ENCODE results near the gene BCO1.

The BCO1 gene

DNA sequence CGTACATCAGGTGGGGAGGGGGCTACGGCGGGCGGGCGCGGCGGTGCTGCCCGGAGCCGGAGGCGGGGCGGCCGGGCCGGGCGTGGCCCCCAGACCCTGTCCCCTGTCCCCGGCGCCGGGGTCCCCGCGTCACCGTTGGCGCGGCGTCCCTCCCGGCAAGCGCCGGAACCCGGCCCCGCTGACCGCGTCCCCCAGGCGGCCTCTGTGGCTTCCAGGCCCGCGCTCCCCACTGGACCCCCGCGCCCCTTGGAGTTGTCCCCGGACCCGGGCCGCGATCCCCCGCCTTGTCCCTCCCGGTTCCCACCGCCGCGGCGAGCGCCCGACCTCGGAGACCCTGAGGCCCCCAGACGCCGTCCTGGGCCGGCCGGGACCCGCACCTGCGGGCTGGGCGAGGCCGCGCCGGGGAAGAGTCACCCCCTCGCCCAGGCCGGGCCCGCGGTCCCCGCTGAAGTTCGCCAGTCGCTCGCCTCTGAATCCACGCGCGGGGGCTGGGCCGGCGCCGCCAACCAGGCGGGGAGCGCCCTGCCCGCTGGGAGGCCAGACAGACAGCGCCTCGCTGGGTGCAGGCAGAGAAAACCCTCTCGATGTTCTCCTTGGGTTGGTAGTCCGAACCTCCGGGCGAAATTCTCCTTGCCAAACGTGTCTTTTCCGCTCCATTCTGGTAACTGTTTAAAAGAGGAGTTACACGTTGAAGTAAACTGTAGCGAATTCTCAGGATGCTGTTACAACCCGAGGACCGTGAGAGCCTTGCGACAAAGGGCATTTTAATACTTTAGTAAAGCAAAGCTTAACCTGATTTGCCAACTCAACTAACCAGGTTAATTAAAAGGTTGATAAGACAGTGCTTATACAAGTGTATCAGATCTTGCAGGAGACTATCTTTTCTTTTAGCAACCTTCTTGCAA, 77.0 kb downstream of the BCO1 start:
- in situ Hi-C loops (cut with MboI; ENCODE audit: low sequenced_read_pairs) = no loop called here

DNA sequence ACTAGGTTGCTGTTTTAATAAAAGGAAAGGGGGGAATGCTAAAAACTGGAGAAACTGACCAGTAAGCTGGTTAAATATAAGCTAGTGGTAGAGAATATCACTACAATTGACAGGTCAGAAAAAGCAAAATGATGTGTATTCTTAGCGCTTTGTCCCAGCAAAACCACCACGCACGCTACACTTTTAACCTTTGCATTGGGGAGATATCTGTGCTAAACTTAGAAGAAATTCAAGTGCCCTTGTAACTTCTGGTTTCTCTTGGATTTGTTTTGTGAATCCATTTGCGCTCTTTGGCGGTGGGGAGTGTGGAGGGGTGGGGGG, 77.6 kb downstream of the BCO1 start:
- in situ Hi-C loops (cut with MboI; ENCODE audit: low sequenced_read_pairs) = no loop called here

DNA sequence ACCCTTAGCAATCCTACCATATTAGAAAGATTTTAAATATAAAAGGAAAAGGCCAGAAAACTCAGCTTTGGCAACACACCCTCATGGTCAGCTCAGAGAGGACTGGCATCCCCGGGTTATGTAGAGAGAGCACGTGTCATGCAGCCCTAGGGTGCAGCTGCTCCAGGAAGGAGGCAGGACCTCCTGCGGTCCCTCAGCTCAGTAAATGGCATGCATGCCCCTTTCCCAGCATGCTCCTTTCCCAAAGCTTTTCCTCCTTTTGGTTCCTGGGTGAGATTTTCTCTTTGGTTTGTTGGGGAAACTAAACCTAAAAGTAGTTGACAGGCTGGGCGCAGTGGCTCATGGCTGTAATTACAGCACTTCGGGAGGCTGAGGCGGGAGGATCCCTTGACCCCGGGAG, 80.2 kb downstream of the BCO1 start:
- in situ Hi-C loops (cut with MboI; ENCODE audit: low sequenced_read_pairs) = no loop called here

DNA sequence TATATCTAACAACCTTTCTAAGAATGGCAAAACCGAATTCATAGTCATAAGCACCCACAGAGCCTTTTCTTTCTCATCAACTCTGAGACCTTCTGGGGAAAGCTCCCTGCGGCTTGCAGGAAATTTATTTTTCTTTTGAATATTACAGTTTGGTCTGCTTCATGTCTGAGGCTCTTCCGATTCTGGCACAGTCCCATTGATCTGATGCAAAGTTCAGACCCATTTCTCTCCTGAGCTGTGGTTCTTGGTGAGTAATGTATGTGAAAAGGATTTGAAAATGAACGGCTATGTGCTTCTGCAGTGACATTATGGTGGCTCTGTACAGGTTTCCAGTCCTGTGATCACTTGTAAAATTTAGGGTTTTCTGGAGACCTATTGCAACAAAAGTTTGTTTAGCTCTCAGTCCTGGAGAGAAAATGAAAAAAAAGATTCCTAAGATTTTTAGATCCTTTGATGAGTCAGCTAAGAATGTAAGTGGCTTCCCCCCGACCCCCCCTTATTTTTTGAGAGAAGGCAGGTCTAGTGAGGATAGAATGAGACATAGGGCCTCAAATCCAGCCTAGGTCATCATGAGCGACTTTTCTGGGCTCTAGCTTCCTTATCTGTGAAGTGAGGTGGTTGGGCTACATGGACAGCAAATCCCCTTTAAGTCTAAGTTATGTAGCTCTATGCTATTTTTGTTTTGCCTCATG, 80.9 kb downstream of the BCO1 start:
- in situ Hi-C loops (cut with MboI; ENCODE audit: low sequenced_read_pairs) = no loop called here

DNA sequence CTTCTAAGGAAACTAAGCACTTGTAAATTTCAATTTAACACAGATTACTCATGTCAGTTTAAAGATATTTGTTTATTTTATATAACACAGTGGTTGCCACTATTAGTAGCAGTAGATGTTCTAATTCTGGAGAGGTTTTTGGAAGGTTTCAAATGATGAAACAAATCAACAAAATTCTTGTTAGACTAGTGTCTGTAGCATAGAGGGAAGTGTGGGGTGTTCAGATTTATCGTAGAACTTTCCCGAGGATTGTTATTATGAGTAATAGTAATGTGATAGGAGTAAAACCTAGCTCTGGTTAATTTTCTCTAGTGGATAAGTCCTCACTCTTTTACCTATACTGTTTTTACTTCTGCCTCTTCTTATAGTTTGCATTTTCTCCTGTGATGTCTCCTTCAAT, 82.5 kb downstream of the BCO1 start:
- in situ Hi-C loops (cut with MboI; ENCODE audit: low sequenced_read_pairs) = no loop called here

DNA sequence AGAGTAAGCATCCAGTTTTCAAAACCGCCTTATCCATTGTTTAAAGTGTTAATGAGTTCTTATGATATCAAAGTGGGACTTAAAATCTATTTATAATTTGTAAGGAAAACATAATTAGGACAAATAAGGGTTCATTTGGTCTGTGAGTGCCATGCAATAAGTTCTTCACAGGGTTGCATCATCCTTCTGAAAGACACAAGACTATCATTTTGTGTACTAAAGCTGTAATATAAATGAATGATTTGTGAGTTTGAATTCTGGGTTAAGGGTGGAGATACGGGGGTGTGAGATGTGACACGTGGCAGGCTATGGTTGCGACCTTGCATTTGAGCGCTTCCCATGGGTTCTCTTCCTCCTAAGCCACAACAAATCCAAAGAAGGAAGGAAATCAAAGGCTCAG, 83.0 kb downstream of the BCO1 start:
- in situ Hi-C loops (cut with MboI; ENCODE audit: low sequenced_read_pairs) = no loop called here

DNA sequence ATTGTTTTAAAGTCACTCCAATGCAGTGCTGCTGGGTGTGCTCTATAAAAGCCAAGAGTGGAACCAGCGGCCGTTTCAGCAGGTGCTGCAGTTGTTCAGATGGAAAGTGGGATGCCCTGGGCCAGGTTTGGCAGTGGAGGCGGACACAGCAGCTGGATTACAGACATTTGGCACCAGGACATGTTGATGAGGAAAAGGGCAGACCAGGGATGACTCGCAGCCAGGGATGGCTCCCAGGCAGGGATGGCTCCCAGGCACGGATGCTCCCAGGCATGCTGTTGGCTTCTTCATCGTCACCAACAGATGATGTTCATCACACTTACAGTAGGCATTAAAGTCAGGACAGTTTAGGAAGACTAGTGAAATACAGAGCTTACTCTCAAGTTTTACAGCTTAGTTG, 86.3 kb downstream of the BCO1 start:
- in situ Hi-C loops (cut with MboI; ENCODE audit: low sequenced_read_pairs) = no loop called here

DNA sequence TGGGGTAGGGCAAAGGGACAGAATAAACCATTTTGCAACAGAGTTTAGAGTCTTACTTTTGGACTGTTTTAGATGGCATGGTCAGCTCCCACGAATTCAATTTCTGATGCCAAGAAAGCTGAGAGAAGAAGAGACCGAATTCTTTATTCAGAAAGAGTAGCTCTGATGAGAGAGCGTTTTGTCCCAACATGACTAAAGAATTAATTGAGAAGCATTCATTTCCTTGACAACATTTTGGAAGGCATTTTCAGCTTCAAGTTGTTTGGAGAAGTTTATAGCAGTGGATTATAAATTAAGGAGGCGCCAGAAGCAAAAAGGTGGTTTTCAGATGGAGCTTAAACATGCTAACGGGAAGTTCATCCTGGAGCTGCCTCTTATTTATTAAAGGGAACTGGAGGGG, 88.5 kb downstream of the BCO1 start:
- in situ Hi-C loops (cut with MboI; ENCODE audit: low sequenced_read_pairs) = no loop called here

DNA sequence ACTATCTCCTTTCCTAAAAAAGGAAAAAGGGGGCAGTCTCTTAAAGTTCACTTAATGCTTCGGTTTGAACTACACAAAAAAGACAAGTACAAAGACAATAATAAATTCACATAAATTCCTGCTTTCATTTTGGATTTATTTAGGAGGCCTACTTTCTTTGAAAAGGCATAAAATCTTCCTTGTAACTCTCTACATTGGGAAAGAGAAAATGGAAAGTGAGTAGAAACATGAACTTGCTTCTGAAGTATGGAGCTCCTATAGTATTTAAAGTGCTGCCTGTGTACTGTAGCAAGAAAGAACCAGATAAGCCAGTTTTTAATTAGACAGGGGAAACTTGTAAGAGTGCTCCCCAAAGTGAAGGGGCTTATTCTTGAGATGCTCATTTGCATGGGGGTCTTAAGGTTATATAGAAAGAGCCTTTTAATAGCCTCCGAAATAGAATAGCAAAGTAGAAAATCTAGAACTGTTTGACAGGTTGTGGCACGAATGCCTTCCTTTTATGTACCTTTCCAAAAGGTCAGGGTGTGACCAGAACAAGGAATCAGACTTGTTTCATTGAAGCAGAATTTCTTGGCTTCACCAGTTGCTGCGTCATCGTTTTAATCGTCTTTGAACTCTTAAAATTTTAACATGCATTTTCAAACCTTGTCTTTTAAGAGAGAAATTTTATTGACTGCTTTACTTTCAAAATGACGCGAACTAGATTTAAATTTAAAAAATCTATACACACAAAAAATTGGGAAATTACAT, 89.1 kb downstream of the BCO1 start:
- in situ Hi-C loops (cut with MboI; ENCODE audit: low sequenced_read_pairs) = no loop called here

DNA sequence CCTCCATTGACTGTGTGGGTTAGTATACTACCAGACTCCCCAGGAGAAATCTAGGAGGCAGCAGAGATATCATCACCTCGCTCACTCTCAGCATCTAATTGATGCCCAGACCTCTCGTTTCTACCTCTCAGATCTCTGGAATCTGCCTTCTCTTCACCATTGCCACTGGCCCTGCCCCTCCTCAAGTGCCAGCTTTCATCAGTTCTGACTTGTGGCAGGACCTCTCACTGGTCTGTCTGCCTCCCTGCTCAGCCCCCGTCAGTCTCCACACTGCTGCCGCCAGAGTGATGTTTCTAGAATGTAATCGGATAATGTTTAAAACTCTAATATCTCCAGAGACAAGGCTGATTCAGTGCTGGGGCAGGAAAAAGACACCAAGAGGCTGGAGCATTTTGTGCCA, 91.5 kb downstream of the BCO1 start:
- in situ Hi-C loops (cut with MboI; ENCODE audit: low sequenced_read_pairs) = no loop called here

DNA sequence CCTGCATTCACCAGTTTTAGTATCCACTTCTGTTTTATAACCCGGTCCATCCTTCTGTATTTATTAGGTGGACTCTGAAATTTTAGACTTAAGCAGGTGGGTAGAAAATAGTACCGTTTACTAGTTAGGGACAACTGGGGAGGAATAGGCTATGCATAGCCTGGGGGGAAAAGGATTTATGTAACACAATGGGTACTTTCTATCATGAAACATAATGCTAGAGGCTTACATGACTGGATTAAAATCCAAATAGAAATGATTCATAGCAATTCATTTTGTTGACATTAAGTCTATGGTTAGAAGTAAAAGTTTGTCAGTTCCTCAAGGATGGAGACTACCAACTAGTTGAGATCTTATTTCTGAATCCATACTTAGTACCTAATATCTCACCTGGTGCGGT, 94.9 kb downstream of the BCO1 start:
- in situ Hi-C loops (cut with MboI; ENCODE audit: low sequenced_read_pairs) = no loop called here

DNA sequence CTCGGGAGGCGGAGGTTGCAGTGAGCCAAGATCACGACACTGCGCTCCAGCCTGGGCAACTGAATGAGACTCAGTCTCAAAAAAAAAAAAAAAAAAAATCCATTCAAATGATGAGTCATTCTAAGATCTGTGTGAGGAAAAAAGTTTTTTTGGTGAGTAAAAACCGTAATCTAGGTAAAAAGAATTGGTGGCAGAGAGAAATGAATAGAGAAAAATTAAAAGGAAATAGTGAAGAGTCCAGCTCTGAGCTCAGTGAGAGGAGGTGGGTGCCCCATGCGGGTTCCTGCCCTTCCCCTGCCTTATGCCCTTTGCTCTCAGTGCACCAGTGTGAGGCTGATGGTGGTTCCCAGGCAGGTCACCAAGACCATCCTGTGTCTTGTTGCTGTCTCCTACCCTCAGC, 97.2 kb downstream of the BCO1 start:
- in situ Hi-C loops (cut with MboI; ENCODE audit: low sequenced_read_pairs) = no loop called here

DNA sequence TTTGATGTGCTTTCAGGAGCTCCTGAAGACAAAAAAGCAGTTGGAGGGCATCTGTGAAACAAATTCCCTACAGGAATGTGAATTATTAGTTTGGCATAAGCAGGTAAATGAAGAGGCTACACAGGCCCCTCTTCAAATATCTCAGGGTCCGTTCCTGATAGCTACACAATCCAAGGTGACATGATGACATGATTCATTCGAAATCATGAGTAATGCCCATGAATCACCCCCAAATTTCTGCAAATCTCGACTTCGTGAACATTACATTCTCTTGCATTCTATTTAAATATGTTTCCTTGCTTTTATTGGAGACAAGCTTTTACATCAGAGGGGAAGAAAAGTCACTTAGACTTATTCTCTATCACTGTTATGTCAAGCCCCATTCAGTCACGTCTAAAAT, 98.6 kb downstream of the BCO1 start:
- in situ Hi-C loops (cut with MboI; ENCODE audit: low sequenced_read_pairs) = no loop called here
